IPS-20b (cell line): ENCODE data around the gene LPAR1.

ENCODE experiments used
- H3K27ac ChIP-seq: one replicate; pipeline ENCODE4 v1.5.1; 2013; ENCODE audit warnings: low read length
- H3K27me3 ChIP-seq: 2 replicates; pipeline ENCODE4 v1.6.1; 2013; ENCODE audit warnings: mild to moderate bottlenecking, low read length, inconsistent platforms; ENCODE audit not compliant: insufficient read depth
- H3K36me3 ChIP-seq: 2 replicates; pipeline ENCODE4 v1.6.1; 2013; ENCODE audit warnings: low read depth, mild to moderate bottlenecking, inconsistent platforms, low read length, moderate library complexity; ENCODE audit not compliant: insufficient read depth
- H3K4me1 ChIP-seq: 2 replicates; pipeline ENCODE4 v1.6.1; 2013; ENCODE audit warnings: mild to moderate bottlenecking, control low read depth, inconsistent platforms, low read length, moderate library complexity; ENCODE audit not compliant: insufficient read depth
- H3K4me3 ChIP-seq: 2 replicates; pipeline ENCODE4 v1.5.1; 2013; ENCODE audit warnings: mild to moderate bottlenecking, low read length, inconsistent platforms
- H3K9ac ChIP-seq: 2 replicates; pipeline ENCODE4 v1.6.1; 2013; ENCODE audit warnings: low read depth, mild to moderate bottlenecking, inconsistent platforms, low read length, moderate library complexity
- H3K9me3 ChIP-seq: 2 replicates; pipeline ENCODE4 v1.6.1; 2013; ENCODE audit warnings: mild to moderate bottlenecking, low read depth, low read length, inconsistent platforms; ENCODE audit not compliant: insufficient read depth

The LPAR1 gene

GRCh38 chr9:110975278-110975677 is 63.0 kb downstream of the LPAR1 start:
- Histone ChIP-seq H3K27ac (no peak overlapping the region), H3K36me3 (no peaks in the 10 kb centered on the region), H3K4me3 (no peak overlapping the region), H3K9me3 (no peaks in the 10 kb centered on the region), H3K27me3 (no peaks in the 10 kb centered on the region), H3K4me1 (no peaks in the 10 kb centered on the region; the same call in 1 of the 2 replicates), H3K9ac (no peak overlapping the region)

- no peak overlapping the region for H3K27ac ChIP-seq
Observed at GRCh38 chr9:110971705-110972104, 66.6 kb downstream of the LPAR1 start.

GRCh38 chr9:110971234-110971633 is 67.0 kb downstream of the LPAR1 start:
- Histone ChIP-seq H3K4me1 (no peaks in the 10 kb centered on the region; the same call in 1 of the 2 replicates), H3K27ac (no peak overlapping the region), H3K36me3 (no peaks in the 10 kb centered on the region), H3K27me3 (no peaks in the 10 kb centered on the region), H3K4me3 (no peak overlapping the region), H3K9ac (no peak overlapping the region), H3K9me3 (no peaks in the 10 kb centered on the region)

More at GRCh38 chr9:110971705-110972104, 66.6 kb downstream of the LPAR1 start:
- no peaks in the 10 kb centered on the region; the same call in 1 of the 2 replicates for H3K4me1 ChIP-seq
- H3K9ac ChIP-seq, result no peak overlapping the region
- no peak overlapping the region for H3K4me3 ChIP-seq
- no peaks in the 10 kb centered on the region for H3K36me3 ChIP-seq
- no peaks in the 10 kb centered on the region for H3K9me3 ChIP-seq
- H3K27me3 ChIP-seq, result no peaks in the 10 kb centered on the region

- H3K36me3 ChIP-seq, result no peaks in the 10 kb centered on the region
- no peak overlapping the region for H3K27ac ChIP-seq
- no peak overlapping the region for H3K9ac ChIP-seq
- no peaks in the 10 kb centered on the region; the same call in 1 of the 2 replicates for H3K4me1 ChIP-seq
- no peak overlapping the region for H3K4me3 ChIP-seq
- H3K9me3 ChIP-seq, result no peaks in the 10 kb centered on the region
- no peaks in the 10 kb centered on the region for H3K27me3 ChIP-seq
Observed at GRCh38 chr9:110969971-110970386, 68.3 kb downstream of the LPAR1 start.

GRCh38 chr9:110968096-110968495 is 70.2 kb downstream of the LPAR1 start:
- H3K27ac ChIP-seq, result no peak overlapping the region
- H3K27me3 ChIP-seq, result no peaks in the 10 kb centered on the region
- no peak overlapping the region for H3K9ac ChIP-seq
- no peak overlapping the region for H3K4me3 ChIP-seq
- H3K36me3 ChIP-seq, result no peaks in the 10 kb centered on the region
- H3K4me1 ChIP-seq, result no peaks in the 10 kb centered on the region; the same call in 1 of the 2 replicates
- H3K9me3 ChIP-seq, result no peaks in the 10 kb centered on the region

- H3K4me1 ChIP-seq, result no peaks in the 10 kb centered on the region; the same call in 1 of the 2 replicates
- no peak overlapping the region for H3K27ac ChIP-seq
- no peak overlapping the region for H3K9ac ChIP-seq
- no peaks in the 10 kb centered on the region for H3K36me3 ChIP-seq
- H3K27me3 ChIP-seq, result no peaks in the 10 kb centered on the region
- no peaks in the 10 kb centered on the region for H3K9me3 ChIP-seq
- no peak overlapping the region for H3K4me3 ChIP-seq
Observed at GRCh38 chr9:110967196-110967595, 71.1 kb downstream of the LPAR1 start.

GRCh38 chr9:110960288-110960687 is 78.0 kb downstream of the LPAR1 start:
- Histone ChIP-seq H3K9me3 (no peaks in the 10 kb centered on the region), H3K36me3 (no peaks in the 10 kb centered on the region), H3K4me3 (no peak overlapping the region), H3K27me3 (no peaks in the 10 kb centered on the region), H3K27ac (no peak overlapping the region), H3K4me1 (no peaks in the 10 kb centered on the region), H3K9ac (no peak overlapping the region)

- no peak overlapping the region for H3K4me3 ChIP-seq
- H3K9ac ChIP-seq, result no peak overlapping the region
- no peaks in the 10 kb centered on the region for H3K36me3 ChIP-seq
- no peaks in the 10 kb centered on the region for H3K9me3 ChIP-seq
- H3K27me3 ChIP-seq, result no peaks in the 10 kb centered on the region
- H3K4me1 ChIP-seq, result no peaks in the 10 kb centered on the region
- H3K27ac ChIP-seq, result no peak overlapping the region
Observed at GRCh38 chr9:110958847-110959246, 79.4 kb downstream of the LPAR1 start.

- no peaks in the 10 kb centered on the region for H3K4me1 ChIP-seq
- H3K36me3 ChIP-seq, result no peaks in the 10 kb centered on the region
- no peak overlapping the region for H3K4me3 ChIP-seq
- H3K9ac ChIP-seq, result no peak overlapping the region
- H3K27ac ChIP-seq, result no peak overlapping the region
- H3K27me3 ChIP-seq, result no peaks in the 10 kb centered on the region
- H3K9me3 ChIP-seq, result no peaks in the 10 kb centered on the region
Observed at GRCh38 chr9:110954822-110955291, 83.4 kb downstream of the LPAR1 start.

- Histone ChIP-seq H3K36me3 (no peaks in the 10 kb centered on the region), H3K4me1 (no peaks in the 10 kb centered on the region; the same call in 1 of the 2 replicates), H3K9me3 (no peaks in the 10 kb centered on the region), H3K9ac (no peak overlapping the region), H3K27me3 (no peaks in the 10 kb centered on the region), H3K4me3 (no peak overlapping the region), H3K27ac (no peak overlapping the region)
Observed at GRCh38 chr9:110952540-110952859, 85.8 kb downstream of the LPAR1 start.

GRCh38 chr9:110951805-110952539 is 86.3 kb downstream of the LPAR1 start:
- Histone ChIP-seq H3K4me3 (no peak overlapping the region), H3K27ac (no peak overlapping the region), H3K27me3 (no peaks in the 10 kb centered on the region), H3K9ac (no peak overlapping the region), H3K9me3 (no peaks in the 10 kb centered on the region), H3K36me3 (no peaks in the 10 kb centered on the region), H3K4me1 (no peaks in the 10 kb centered on the region; the same call in 1 of the 2 replicates)

- Histone ChIP-seq H3K36me3 (no peaks in the 10 kb centered on the region), H3K4me1 (no peaks in the 10 kb centered on the region; the same call in 1 of the 2 replicates), H3K27ac (no peak overlapping the region), H3K9ac (no peak overlapping the region), H3K9me3 (no peaks in the 10 kb centered on the region), H3K27me3 (no peaks in the 10 kb centered on the region), H3K4me3 (no peak overlapping the region)
Observed at GRCh38 chr9:110950041-110950645, 88.1 kb downstream of the LPAR1 start.
